Measurements from ENCODE around the gene STMN3.

Gene STMN3

DNA sequence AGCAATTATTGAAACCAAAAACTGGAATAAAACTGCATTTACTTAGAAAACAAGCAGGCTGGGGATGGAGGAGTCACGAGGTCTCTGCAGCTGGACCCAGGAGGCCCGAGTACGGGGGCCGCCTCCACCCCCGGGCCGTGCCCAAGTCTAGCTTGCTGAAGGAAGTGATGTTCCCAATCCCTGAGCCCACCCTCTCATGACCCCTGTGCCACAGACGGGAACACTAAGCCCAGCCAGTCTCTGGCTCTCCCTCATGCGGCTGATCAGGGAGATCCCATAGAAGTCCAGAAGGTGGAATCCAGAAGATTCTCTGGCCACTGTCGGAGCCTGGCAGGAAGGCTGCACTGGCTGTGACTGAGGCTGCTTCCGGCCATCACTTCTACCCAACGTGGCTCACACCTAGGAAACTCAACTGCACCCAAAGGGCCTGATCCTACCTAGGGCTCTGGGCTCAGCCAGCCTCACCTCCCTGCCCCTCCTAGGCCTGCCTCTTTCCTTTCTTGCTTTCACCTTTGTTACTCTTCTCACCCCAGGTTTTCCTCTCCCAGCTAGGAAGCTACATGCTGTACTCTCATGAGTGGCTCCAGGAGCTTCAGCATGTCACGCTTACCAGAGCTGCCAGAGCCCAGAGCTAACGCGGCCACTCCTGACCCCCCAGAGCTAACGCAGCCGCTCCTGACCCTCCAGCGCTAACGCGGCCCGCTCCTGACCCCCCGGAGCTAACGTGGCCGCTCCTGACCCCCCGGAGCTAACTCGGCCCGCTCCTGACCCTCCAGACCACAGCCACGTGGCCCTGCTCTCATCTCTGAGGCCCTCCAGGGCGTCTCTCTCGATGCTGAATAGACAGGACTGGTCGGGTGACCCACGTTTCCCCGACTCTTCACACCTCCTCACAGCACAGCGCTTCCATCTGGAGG, 54.5 kb downstream of the STMN3 start:
- no peak overlapping the region for H3K27ac ChIP-seq
- DNase-seq (ENCODE audit: low spot score), result no peak
- no peak overlapping the region for H3K4me3 ChIP-seq
- TF ChIP-seq, protein P1, sequence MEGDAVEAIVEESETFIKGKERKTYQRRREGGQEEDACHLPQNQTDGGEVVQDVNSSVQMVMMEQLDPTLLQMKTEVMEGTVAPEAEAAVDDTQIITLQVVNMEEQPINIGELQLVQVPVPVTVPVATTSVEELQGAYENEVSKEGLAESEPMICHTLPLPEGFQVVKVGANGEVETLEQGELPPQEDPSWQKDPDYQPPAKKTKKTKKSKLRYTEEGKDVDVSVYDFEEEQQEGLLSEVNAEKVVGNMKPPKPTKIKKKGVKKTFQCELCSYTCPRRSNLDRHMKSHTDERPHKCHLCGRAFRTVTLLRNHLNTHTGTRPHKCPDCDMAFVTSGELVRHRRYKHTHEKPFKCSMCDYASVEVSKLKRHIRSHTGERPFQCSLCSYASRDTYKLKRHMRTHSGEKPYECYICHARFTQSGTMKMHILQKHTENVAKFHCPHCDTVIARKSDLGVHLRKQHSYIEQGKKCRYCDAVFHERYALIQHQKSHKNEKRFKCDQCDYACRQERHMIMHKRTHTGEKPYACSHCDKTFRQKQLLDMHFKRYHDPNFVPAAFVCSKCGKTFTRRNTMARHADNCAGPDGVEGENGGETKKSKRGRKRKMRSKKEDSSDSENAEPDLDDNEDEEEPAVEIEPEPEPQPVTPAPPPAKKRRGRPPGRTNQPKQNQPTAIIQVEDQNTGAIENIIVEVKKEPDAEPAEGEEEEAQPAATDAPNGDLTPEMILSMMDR (IDR thresholded peaks at IDR 0.05), result no peak

DNA sequence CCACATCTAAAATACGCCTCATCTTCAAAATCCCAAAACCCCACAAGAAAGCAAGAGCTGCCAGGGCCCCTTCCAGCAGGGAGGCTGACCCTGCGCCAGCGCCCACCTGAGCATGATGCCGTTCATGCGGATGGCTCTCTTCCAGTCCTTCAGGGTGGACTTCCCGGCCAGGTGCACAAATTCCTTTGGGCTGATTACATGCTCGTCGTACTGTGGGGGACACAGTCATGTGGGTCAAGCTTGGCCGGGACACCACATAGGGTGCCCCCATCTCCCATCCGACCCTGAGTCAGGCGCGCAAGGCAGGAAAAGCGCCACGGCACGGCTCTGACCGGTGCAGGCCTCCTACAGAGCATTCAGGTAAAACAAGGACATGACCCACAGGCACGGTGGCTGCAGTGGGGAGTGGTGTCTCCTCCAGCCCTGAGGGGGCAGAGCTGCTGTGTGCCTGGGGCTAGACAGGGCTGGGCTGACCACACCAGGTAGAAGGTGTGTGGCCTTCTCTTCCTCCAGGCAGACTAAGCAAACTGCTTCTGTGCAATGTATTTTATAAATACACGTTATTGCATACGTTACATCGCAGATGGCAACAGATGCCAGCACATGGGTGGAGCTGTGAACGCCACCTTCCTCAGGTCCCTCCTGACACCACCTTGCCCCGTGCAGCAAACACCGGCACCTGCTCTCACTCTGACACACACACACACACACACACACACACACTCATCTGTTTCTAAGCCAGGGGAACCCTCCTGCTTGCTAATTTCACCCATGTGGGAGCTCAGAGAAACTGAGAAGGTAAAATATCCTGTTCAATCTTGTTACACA, 55.4 kb downstream of the STMN3 start:
- no peak overlapping the region for H3K4me3 ChIP-seq
- TF ChIP-seq, protein P1 (IDR thresholded peaks at IDR 0.05), result no peak
- H3K27ac ChIP-seq, result no peak overlapping the region
- no peak for DNase-seq (ENCODE audit: low spot score)

DNA sequence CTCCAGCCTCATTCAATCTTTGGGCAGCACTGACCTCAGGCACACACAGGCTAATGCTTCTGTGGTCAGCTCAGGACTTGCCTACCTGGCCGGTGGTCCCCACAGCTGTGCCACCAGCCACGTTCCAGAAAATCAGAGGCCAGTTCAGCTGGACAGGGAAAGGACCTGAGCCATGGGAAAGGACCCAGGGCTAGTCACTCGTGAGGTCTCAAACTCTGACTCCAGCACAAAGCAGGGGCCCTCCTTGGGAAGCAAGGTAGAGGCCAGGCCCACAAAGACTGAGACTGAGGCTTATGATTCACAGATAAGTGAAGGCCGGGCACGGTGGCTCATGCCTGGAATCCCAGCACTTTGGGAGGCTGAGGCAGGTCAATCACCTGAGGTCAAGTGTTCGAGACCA, 56.8 kb downstream of the STMN3 start:
- DNase-seq (ENCODE audit: low spot score), result no peak
- TF ChIP-seq, protein P1 (IDR thresholded peaks at IDR 0.05), result no peak
- H3K27ac ChIP-seq, result no peak overlapping the region
- no peak overlapping the region for H3K4me3 ChIP-seq

DNA sequence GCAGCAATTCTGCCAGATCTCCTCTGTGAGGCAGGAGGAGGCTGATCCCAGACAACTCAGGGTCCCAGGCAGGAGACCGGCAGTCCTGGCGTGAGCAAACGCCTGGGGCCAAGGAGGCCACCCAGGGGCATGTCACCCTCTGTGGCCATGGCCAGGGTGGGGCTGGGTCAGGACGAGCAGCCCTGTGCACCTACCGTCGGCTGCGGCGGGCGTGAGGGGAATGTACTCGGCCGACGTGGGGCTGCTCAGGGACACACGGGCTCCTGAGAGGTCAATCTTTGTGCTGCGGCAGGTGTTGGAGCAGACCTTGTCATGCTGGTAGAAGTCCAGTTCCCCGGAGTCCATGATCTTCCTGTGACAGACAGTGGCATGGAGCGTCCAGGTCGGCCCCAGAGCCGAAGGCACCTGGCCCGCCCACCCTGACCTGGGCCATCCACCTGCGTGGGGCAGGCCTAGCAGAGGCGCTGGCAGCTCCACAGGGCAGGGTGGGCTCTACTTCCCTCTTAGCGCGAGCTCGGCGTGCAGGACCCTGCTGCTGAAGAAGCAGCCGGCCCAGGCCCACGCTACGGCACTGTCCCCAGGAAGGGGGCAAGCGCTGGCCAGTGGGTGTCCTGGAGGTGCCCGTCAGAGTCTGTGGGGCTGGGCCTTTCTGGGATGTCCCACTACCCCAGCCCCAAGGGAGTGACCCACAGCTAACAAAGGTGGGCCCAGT, 57.7 kb downstream of the STMN3 start:
- no peak for DNase-seq (ENCODE audit: low spot score)
- TF ChIP-seq, protein P1 (IDR thresholded peaks at IDR 0.05), result no peak
- Histone ChIP-seq H3K4me3 (no peak overlapping the region), H3K27ac (no peak overlapping the region)

DNA sequence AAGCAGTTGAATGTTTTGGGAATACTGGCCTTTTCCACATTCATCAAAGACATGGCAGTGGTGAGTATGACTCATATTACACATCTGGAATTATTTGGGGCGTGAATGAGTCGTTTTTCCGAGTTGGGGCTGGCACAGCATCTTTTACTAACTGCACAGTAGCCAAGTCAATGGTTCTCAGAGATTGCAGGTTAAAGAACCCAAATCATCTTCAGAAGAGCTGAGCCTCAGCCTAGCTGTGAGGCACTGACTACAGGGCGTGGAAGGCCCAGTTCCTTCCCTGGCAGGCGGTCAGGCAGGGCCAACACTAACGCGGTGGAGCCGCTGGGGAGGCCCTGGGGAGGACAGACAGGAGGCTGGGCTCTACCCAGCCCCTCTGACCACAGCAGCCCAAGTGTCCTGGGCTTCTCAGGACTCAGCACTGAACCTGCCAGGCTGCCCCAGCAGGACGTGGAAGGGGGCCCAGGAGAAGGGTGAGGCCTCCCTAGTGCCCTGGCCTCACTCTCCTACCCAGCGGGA, 59.1 kb downstream of the STMN3 start:
- TF ChIP-seq, protein P1 (IDR thresholded peaks at IDR 0.05), result no peak
- peak overlapping the region in 1 of 2 donors; percentile 9 for H3K27ac ChIP-seq
- no peak for DNase-seq (ENCODE audit: low spot score)
- no peak overlapping the region for H3K4me3 ChIP-seq

DNA sequence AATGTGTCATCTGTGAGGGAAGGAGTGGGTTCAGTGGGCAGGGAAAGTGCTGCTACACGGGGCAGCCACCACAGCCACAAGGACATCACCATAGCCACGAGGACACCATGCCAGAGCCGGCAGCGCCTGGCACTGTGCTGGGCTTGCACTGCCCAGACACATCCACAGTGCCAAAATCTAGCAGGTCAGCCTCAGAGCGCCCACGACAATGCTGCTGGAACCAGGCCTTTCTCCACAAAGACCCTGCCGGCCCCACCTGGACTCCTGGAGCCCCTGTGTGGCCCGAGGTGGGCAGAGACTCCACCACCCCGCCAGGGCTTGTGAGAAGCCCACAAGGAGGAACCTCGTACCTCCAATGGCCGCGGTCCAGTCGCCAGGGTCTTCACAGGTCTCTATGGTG, 60.6 kb downstream of the STMN3 start:
- no peak for DNase-seq (ENCODE audit: low spot score)
- H3K4me3 ChIP-seq, result no peak overlapping the region
- TF ChIP-seq, protein P1 (IDR thresholded peaks at IDR 0.05), result no peak
- H3K27ac ChIP-seq, result no peak overlapping the region
